Activated T-cell treated with anti-CD3 and anti-CD28 coated beads, Interleukin-2, amount 50 U/mL, for 24 hours (primary cell): ENCODE data around the gene GP1BB.
"Not testable (repeated sequence)": the region's sequence is repeated elsewhere in the genome, so short reads cannot be mapped to it uniquely, and the experiment has no call there.

Experiments used
- DNase-seq: peaks from one replicate; pipeline ENCODE4 v3.0.0-alpha.2; 2020
- H3K27ac Mint-ChIP-seq: 2 replicates; pipeline ENCODE4 v1.8.0; 2020; ENCODE audit warnings: mild to moderate bottlenecking, mixed read lengths
- H3K27me3 Mint-ChIP-seq: 2 replicates; pipeline ENCODE4 v1.8.0; 2020; ENCODE audit warnings: mixed read lengths
- H3K36me3 Mint-ChIP-seq: 2 replicates; pipeline ENCODE4 v1.8.0; 2020; ENCODE audit warnings: low read depth, mixed read lengths
- H3K4me1 Mint-ChIP-seq: 2 replicates; pipeline ENCODE4 v1.8.0; 2020; ENCODE audit warnings: low read depth, mixed read lengths
- H3K4me3 Mint-ChIP-seq: 2 replicates; pipeline ENCODE4 v1.8.0; 2020; ENCODE audit warnings: mild to moderate bottlenecking, moderate library complexity, mixed read lengths
- H3K9me3 Mint-ChIP-seq: 2 replicates; pipeline ENCODE4 v1.8.0; 2020; ENCODE audit warnings: mixed read lengths

The GP1BB gene

GRCh38 chr22:19723983-19724827 is 866 bp downstream of the GP1BB start:
- Mint-ChIP-seq H3K36me3 (no peaks in the 10 kb centered on the region), H3K9me3 (no peaks in the 10 kb centered on the region), H3K27ac (no peak overlapping the region), H3K4me3 (no peak overlapping the region), H3K27me3 (peaks cover 54% of the 10 kb centered on the region), H3K4me1 (peaks cover 14% of the 10 kb centered on the region)
- DNase-seq: peak; percentile 65

DNA sequence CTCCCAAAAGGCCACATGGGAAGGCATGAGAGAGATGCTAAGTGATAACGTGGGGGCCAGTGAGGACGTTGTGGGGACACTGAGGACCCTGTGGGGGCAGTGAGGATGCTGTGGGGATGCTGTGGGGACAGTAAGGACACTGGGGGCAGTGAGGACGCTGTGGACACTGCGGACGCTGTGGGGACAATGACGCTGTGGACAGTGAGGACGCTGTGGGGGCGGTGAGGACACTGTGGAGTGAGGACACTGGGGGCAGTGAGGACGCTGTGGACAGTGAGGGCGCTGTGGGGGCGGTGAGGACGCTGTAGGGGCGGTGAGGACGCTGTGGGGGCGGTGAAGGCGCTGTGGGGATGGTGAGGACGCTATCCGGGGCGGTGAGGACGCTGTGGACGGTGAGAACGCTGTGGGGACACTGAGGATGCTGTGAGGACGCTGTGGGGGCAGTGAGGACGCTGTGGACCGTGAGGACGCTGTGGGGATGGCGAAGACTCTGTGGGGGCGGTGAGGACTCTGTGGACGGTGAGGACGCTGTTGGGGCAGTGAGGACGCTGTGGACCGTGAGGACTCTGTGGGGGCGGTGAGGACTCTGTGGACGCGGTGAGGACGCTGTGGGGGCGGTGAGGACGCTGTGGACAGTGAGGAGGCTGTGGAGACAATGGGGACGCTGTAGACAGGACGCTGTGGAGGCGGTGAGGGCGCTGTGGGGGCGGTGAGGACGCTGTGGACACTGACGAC is 1.8 kb downstream of the GP1BB start:
- Mint-ChIP-seq H3K4me1 (peaks cover 11% of the 10 kb centered on the region), H3K4me3 (no peak overlapping the region), H3K9me3 (no peaks in the 10 kb centered on the region), H3K27ac (no peak overlapping the region), H3K36me3 (no peaks in the 10 kb centered on the region), H3K27me3 (peaks cover 45% of the 10 kb centered on the region)
- DNase-seq: no peak

- not testable (repeated sequence) for H3K36me3 Mint-ChIP-seq, DNase-seq, H3K27ac Mint-ChIP-seq, H3K4me3 Mint-ChIP-seq, H3K9me3 Mint-ChIP-seq
- Mint-ChIP-seq H3K27me3 (peaks cover 34% of the 10 kb centered on the region), H3K4me1 (peaks cover 11% of the 10 kb centered on the region)
These were observed 2.9 kb downstream of the GP1BB start for GRCh38 chr22:19726064-19726788.

GRCh38 chr22:19727310-19728150 is 4.2 kb downstream of the GP1BB start:
- Mint-ChIP-seq H3K27ac (no peak overlapping the region), H3K9me3 (no peaks in the 10 kb centered on the region), H3K36me3 (no peaks in the 10 kb centered on the region), H3K4me3 (no peak overlapping the region), H3K27me3 (peaks cover 24% of the 10 kb centered on the region), H3K4me1 (peaks cover 11% of the 10 kb centered on the region)
- DNase-seq: no peak

- H3K4me3 Mint-ChIP-seq: no peak overlapping the region
These were observed 4.9 kb downstream of the GP1BB start for GRCh38 chr22:19728271-19728670.

DNA sequence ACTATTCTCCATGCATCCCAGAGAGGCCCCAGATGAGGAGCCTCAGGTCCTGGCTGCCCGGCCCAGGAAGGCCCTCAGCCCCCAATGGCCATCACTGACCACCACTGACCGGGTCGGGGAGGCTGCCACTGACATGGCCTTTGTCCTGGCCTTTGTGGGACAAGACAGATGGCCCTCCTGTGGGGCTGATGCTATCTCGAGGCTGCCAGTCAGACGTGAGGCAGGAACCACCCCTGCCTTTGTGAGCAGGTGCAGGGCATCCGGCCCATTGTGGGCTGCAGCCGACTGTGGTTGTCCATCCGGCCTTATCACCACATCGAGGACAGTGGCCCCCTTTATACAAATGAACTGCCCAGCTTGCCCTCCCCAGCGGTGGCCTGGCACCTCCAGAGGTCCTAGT is 5.5 kb downstream of the GP1BB start:
- H3K4me3 Mint-ChIP-seq: no peak overlapping the region
- no peaks in the 10 kb centered on the region for H3K9me3 Mint-ChIP-seq
- peaks cover 3% of the 10 kb centered on the region for H3K4me1 Mint-ChIP-seq
- no peaks in the 10 kb centered on the region for H3K36me3 Mint-ChIP-seq
- DNase-seq: no peak
- no peak overlapping the region for H3K27ac Mint-ChIP-seq
- peaks cover 13% of the 10 kb centered on the region for H3K27me3 Mint-ChIP-seq

More at GRCh38 chr22:19728271-19728670, 4.9 kb downstream of the GP1BB start:
- Mint-ChIP-seq H3K36me3 (no peaks in the 10 kb centered on the region), H3K27me3 (peaks cover 17% of the 10 kb centered on the region), H3K27ac (no peak overlapping the region), H3K9me3 (no peaks in the 10 kb centered on the region), H3K4me1 (peaks cover 6% of the 10 kb centered on the region)
- no peak for DNase-seq

GRCh38 chr22:19729507-19729906 is 6.2 kb downstream of the GP1BB start:
- Mint-ChIP-seq H3K9me3 (no peaks in the 10 kb centered on the region), H3K36me3 (no peaks in the 10 kb centered on the region), H3K4me3 (no peak overlapping the region), H3K27me3 (peaks cover 11% of the 10 kb centered on the region), H3K27ac (no peak overlapping the region), H3K4me1 (peaks cover 2% of the 10 kb centered on the region)
- no peak for DNase-seq

- no peak for DNase-seq
- H3K4me3 Mint-ChIP-seq: no peak overlapping the region
- no peaks in the 10 kb centered on the region for H3K36me3 Mint-ChIP-seq
- no peak overlapping the region for H3K27ac Mint-ChIP-seq
- H3K4me1 Mint-ChIP-seq: no peaks in the 10 kb centered on the region
- H3K9me3 Mint-ChIP-seq: no peaks in the 10 kb centered on the region
- peaks cover 4% of the 10 kb centered on the region for H3K27me3 Mint-ChIP-seq
These were observed 6.9 kb downstream of the GP1BB start for GRCh38 chr22:19730198-19730597.

GRCh38 chr22:19730655-19731360 is 7.5 kb downstream of the GP1BB start:
- Mint-ChIP-seq H3K4me1 (no peaks in the 10 kb centered on the region), H3K27me3 (no peaks in the 10 kb centered on the region), H3K27ac (no peak overlapping the region), H3K9me3 (no peaks in the 10 kb centered on the region), H3K36me3 (no peaks in the 10 kb centered on the region), H3K4me3 (peak overlapping the region; percentile 68)
- DNase-seq: peak; percentile 94

GRCh38 chr22:19731361-19732135 is 8.2 kb downstream of the GP1BB start:
- no peaks in the 10 kb centered on the region for H3K4me1 Mint-ChIP-seq
- no peak overlapping the region for H3K27ac Mint-ChIP-seq
- H3K4me3 Mint-ChIP-seq: no peak overlapping the region
- H3K9me3 Mint-ChIP-seq: no peaks in the 10 kb centered on the region
- no peaks in the 10 kb centered on the region for H3K27me3 Mint-ChIP-seq
- H3K36me3 Mint-ChIP-seq: no peaks in the 10 kb centered on the region
- no peak for DNase-seq

GRCh38 chr22:19732403-19733113 is 9.2 kb downstream of the GP1BB start:
- no peak for DNase-seq
- Mint-ChIP-seq H3K4me3 (no peak overlapping the region), H3K27ac (no peak overlapping the region), H3K36me3 (no peaks in the 10 kb centered on the region), H3K4me1 (no peaks in the 10 kb centered on the region), H3K27me3 (no peaks in the 10 kb centered on the region), H3K9me3 (no peaks in the 10 kb centered on the region)

- H3K36me3 Mint-ChIP-seq: no peaks in the 10 kb centered on the region
- no peak overlapping the region for H3K27ac Mint-ChIP-seq
- H3K9me3 Mint-ChIP-seq: no peaks in the 10 kb centered on the region
- DNase-seq: no peak
- H3K4me3 Mint-ChIP-seq: no peak overlapping the region
- no peaks in the 10 kb centered on the region for H3K27me3 Mint-ChIP-seq
- H3K4me1 Mint-ChIP-seq: no peaks in the 10 kb centered on the region
These were observed 10.4 kb downstream of the GP1BB start for GRCh38 chr22:19733755-19734154.
